DND-41 (cell line): ENCODE data around the gene KCNK4.

ENCODE experiments used
- ATAC-seq: fragments of 200-7000 bp; cut with Tn5 transposase; 3 replicates; pipeline ENCODE4 v1.9.1; 2021; ENCODE audit warnings: low read depth; ENCODE audit not compliant: insufficient read depth
- DNase-seq: peaks from one replicate; pipeline ENCODE4 v3.0.0-alpha.2; 2020
- H2AFZ ChIP-seq: 2 replicates; pipeline ENCODE4 v1.6.0; 2012; ENCODE audit warnings: low read depth, low read length
- H3K27ac ChIP-seq: 2 replicates; pipeline ENCODE4 v1.5.1; 2012; ENCODE audit warnings: low read length, inconsistent platforms
- H3K27me3 ChIP-seq: fragments of 200-600 bp; sonication (generic); 2 replicates; pipeline ENCODE4 v1.6.0; 2012; ENCODE audit warnings: low read length, mild to moderate bottlenecking, inconsistent platforms; ENCODE audit not compliant: insufficient read depth, poor library complexity
- H3K36me3 ChIP-seq: 2 replicates; pipeline ENCODE4 v1.5.1; 2012; ENCODE audit warnings: low read length, inconsistent platforms; ENCODE audit not compliant: insufficient read depth
- H3K4me1 ChIP-seq: 2 replicates; pipeline ENCODE4 v1.5.1; 2012; ENCODE audit warnings: mild to moderate bottlenecking, low read length; ENCODE audit not compliant: insufficient read depth
- H3K4me2 ChIP-seq: 2 replicates; pipeline ENCODE4 v1.6.0; 2012; ENCODE audit warnings: mild to moderate bottlenecking, moderate library complexity, low read length, inconsistent platforms; ENCODE audit not compliant: insufficient read depth
- H3K4me3 ChIP-seq, 2 experiments: fragments of 200-600 bp in 1 of 2; shearing (Covaris generic) in 1 of 2; 2 replicates each; pipeline ENCODE4 v1.5.1; 2012 to 2016; ENCODE audit warnings: inconsistent platforms in 2 of 2, low read length in 2 of 2, mild to moderate bottlenecking in 2 of 2, low read depth in 1 of 2, moderate library complexity in 1 of 2
- H3K79me2 ChIP-seq: 2 replicates; pipeline ENCODE4 v1.6.0; 2012; ENCODE audit warnings: low read length, inconsistent platforms; ENCODE audit not compliant: insufficient read depth
- H3K9ac ChIP-seq: 2 replicates; pipeline ENCODE4 v1.6.0; 2012; ENCODE audit warnings: low read depth, mild to moderate bottlenecking, inconsistent platforms, low read length, moderate library complexity
- H3K9me3 ChIP-seq: 2 replicates; pipeline ENCODE4 v1.5.1; 2012; ENCODE audit warnings: low read length, moderate library complexity, mild to moderate bottlenecking, inconsistent platforms; ENCODE audit not compliant: insufficient read depth, severe bottlenecking
- H4K20me1 ChIP-seq: 2 replicates; pipeline ENCODE4 v1.6.0; 2012; ENCODE audit warnings: low read length; ENCODE audit not compliant: insufficient read depth
- CTCF ChIP-seq: IDR thresholded peaks from 2 replicates; pipeline ENCODE4 v1.5.1; 2012; ENCODE audit warnings: borderline replicate concordance, low read length, moderate library complexity, mild to moderate bottlenecking; ENCODE audit not compliant: poor library complexity, severe bottlenecking; ENCODE audit errors: extremely low read depth
- EZH2 ChIP-seq: IDR thresholded peaks from 3 replicates; pipeline ENCODE4 v1.6.1; 2012; ENCODE audit warnings: borderline replicate concordance, low read depth, mild to moderate bottlenecking, moderate library complexity, low read length, inconsistent platforms; ENCODE audit not compliant: severe bottlenecking

Gene KCNK4

GRCh38 chr11:64312947-64313346 is 21.8 kb downstream of the KCNK4 start:
- peaks cover 22% of the 10 kb centered on the region for H3K4me1 ChIP-seq
- no peak for DNase-seq
- peaks cover 19% of the 10 kb centered on the region; the same call in 1 of the 2 replicates for H4K20me1 ChIP-seq
- no peak overlapping the region for H3K4me2 ChIP-seq
- no peak overlapping the region for H3K27ac ChIP-seq
- ATAC-seq = no peak
- H2AFZ ChIP-seq = no peak overlapping the region
- H3K27me3 ChIP-seq = no peaks in the 10 kb centered on the region
- H3K9me3 ChIP-seq = no peaks in the 10 kb centered on the region
- peaks cover 45% of the 10 kb centered on the region for H3K79me2 ChIP-seq
- H3K36me3 ChIP-seq = peaks cover 43% of the 10 kb centered on the region
- H3K4me3 ChIP-seq = no peak overlapping the region
- no peak overlapping the region for H3K9ac ChIP-seq
- no peak for TF ChIP-seq CTCF
- no peak for TF ChIP-seq EZH2

GRCh38 chr11:64313491-64314145 is 22.5 kb downstream of the KCNK4 start:
- no peak overlapping the region for H3K9ac ChIP-seq
- H3K79me2 ChIP-seq = peaks cover 48% of the 10 kb centered on the region
- peaks cover 41% of the 10 kb centered on the region for H3K36me3 ChIP-seq

GRCh38 chr11:64314146-64314804 is 23.2 kb downstream of the KCNK4 start:
- no peak for ATAC-seq
- no peak overlapping the region for H3K9ac ChIP-seq
- H3K9me3 ChIP-seq = no peaks in the 10 kb centered on the region
- TF ChIP-seq CTCF (no peak), EZH2 (no peak)
- no peak overlapping the region for H2AFZ ChIP-seq
- peaks cover 28% of the 10 kb centered on the region for H3K4me1 ChIP-seq
- H3K27ac ChIP-seq = no peak overlapping the region
- H3K27me3 ChIP-seq = no peaks in the 10 kb centered on the region
- H4K20me1 ChIP-seq = peaks cover 19% of the 10 kb centered on the region; the same call in 1 of the 2 replicates
- peaks cover 54% of the 10 kb centered on the region for H3K79me2 ChIP-seq
- DNase-seq = no peak
- H3K36me3 ChIP-seq = peaks cover 41% of the 10 kb centered on the region
- no peak overlapping the region for H3K4me3 ChIP-seq
- H3K4me2 ChIP-seq = no peak overlapping the region

More at GRCh38 chr11:64313491-64314145, 22.5 kb downstream of the KCNK4 start:
- ATAC-seq = no peak
- TF ChIP-seq EZH2 (no peak), CTCF (no peak)
- H3K27ac ChIP-seq = no peak overlapping the region
- DNase-seq = no peak
- no peak overlapping the region for H2AFZ ChIP-seq
- peaks cover 21% of the 10 kb centered on the region for H3K4me1 ChIP-seq
- H3K4me3 ChIP-seq = no peak overlapping the region
- peaks cover 19% of the 10 kb centered on the region; the same call in 1 of the 2 replicates for H4K20me1 ChIP-seq
- no peaks in the 10 kb centered on the region for H3K27me3 ChIP-seq
- no peak overlapping the region for H3K4me2 ChIP-seq
- no peaks in the 10 kb centered on the region for H3K9me3 ChIP-seq
